Panc1 (cell line): Measurements from ENCODE around the gene TUBB1.
A peak's percentile ranks its signal among the peaks of the same experiment; 100 is the strongest.

Experiments
- CTCF ChIP-seq: fragments of 450-650 bp; IDR thresholded peaks from 2 replicates; pipeline ENCODE4 v1.5.1; 2017; ENCODE audit warnings: mild to moderate bottlenecking
- REST ChIP-seq, 2 experiments: IDR thresholded peaks; 2 replicates each; pipeline ENCODE4 v1.6.1; 2011 to 2012; ENCODE audit warnings: low read depth in 2 of 2, control low read depth in 1 of 2, low read length in 1 of 2, mild to moderate bottlenecking in 1 of 2, moderate library complexity in 1 of 2; ENCODE audit not compliant: insufficient read depth in 1 of 2

GRCh38 chr20:59032713-59033059 lies 13.5 kb downstream of the TUBB1 start:
- TF ChIP-seq CTCF, result peak; percentile 11; the same call in 1 of the 2 replicates
- peak in 1 of 2 experiments; percentile 33; a peak in 1 of 4 replicates for TF ChIP-seq REST (IDR thresholded peaks at IDR 0.05; ENCODE audit: insufficient read depth in 1 of 2, low read depth in 2 of 2, low read length in 1 of 2)
